GM12878 (cell line): ENCODE results near the gene SPAG16. TPM values are rescaled to one million over a fixed set of nuclear protein-coding genes. Genes with fewer than 3 reads are reported as not detected.

Experiments
- ATAC-seq: fragments of 200-7000 bp; cut with Tn5 transposase; 3 replicates; pipeline ENCODE4 v1.9.1; 2020; ENCODE audit warnings: mild to moderate bottlenecking, moderate library complexity
- BruUV-seq: library from RNA; stranded (reverse); fragments of 400-500 nt; replicated peaks from 2 replicates; lab custom pipeline; 2021; lab: Mats Ljungman, UMichigan
- CTCF ChIA-PET: fragments of 300-600 bp; sonication (Branson Sonifier 250); formaldehyde crosslinking; extraction: SDS; loops from one replicate; lab custom pipeline; 2021; ENCODE audit warnings: inconsistent platforms; lab: Yijun Ruan, JAX
- POLR2A ChIA-PET: fragments of 350-600 bp; formaldehyde crosslinking; extraction: SDS; loops from one replicate; lab custom pipeline; 2021; ENCODE audit warnings: inconsistent platforms; lab: Charles Lee
- RAD21 ChIA-PET: fragments of 300-600 bp; sonication (Branson Sonifier 250); formaldehyde crosslinking; loops from one replicate; lab custom pipeline; 2023; ENCODE audit warnings: antibody characterized with exemption; ENCODE audit not compliant: unreplicated experiment; lab: Charles Lee
- SMC1A ChIA-PET: fragments of 300-600 bp; sonication (Branson Sonifier 250); formaldehyde crosslinking; loops from one replicate; lab custom pipeline; 2023; ENCODE audit not compliant: unreplicated experiment, uncharacterized antibody; lab: Charles Lee
- DNase-seq: peaks from one replicate; pipeline ENCODE4 v3.0.0-alpha.2; 2011; ENCODE audit warnings: low read depth, low spot score
- FAIRE-seq: peaks from 3 replicates; lab custom pipeline; 2011; peaks lifted over from hg19 to GRCh38; lab: Jason Lieb, UNC
- H2AFZ ChIP-seq: 2 replicates; pipeline ENCODE4 v1.6.0; 2011; ENCODE audit warnings: low read depth, low read length, control low read depth; ENCODE audit not compliant: control insufficient read depth
- H3K27ac ChIP-seq: 2 replicates; pipeline ENCODE4 v1.5.1; 2011; ENCODE audit warnings: control low read depth; ENCODE audit not compliant: control insufficient read depth, insufficient read depth
- H3K27me3 ChIP-seq, 2 experiments: replicated peaks in 1 of 2; 2 replicates each; pipeline versions ENCODE4 v1.6.0 to v1.6.1; 2011; ENCODE audit warnings: low read length in 1 of 2; ENCODE audit not compliant: control insufficient read depth in 2 of 2, insufficient read depth in 2 of 2
- H3K36me3 ChIP-seq, 2 experiments: 2 replicates each; pipeline ENCODE4 v1.5.1; 2011; ENCODE audit warnings: low read length in 1 of 2; ENCODE audit not compliant: control insufficient read depth in 2 of 2, insufficient read depth in 2 of 2
- H3K4me1 ChIP-seq: 2 replicates; pipeline ENCODE4 v1.6.1; 2011; ENCODE audit warnings: mild to moderate bottlenecking, low read length, moderate library complexity, mixed read lengths; ENCODE audit not compliant: control insufficient read depth, insufficient read depth
- H3K4me2 ChIP-seq: 2 replicates; pipeline ENCODE4 v1.6.0; 2011; ENCODE audit warnings: control low read depth; ENCODE audit not compliant: control insufficient read depth, insufficient read depth
- H3K4me3 ChIP-seq: fragments of 200-600 bp; sonication (generic); 2 replicates; pipeline ENCODE4 v1.5.1; 2016
- H3K79me2 ChIP-seq: 2 replicates; pipeline ENCODE4 v1.6.0; 2011; ENCODE audit warnings: low read length; ENCODE audit not compliant: control insufficient read depth, insufficient read depth
- H3K9ac ChIP-seq: 2 replicates; pipeline ENCODE4 v1.8.0; 2011; ENCODE audit warnings: low read length, control low read depth, mixed read lengths; ENCODE audit not compliant: control insufficient read depth, insufficient read depth
- H3K9me3 ChIP-seq: replicated peaks from 3 replicates; pipeline ENCODE4 v1.5.1; 2011; ENCODE audit warnings: mild to moderate bottlenecking, low read length; ENCODE audit not compliant: control insufficient read depth, insufficient read depth
- H4K20me1 ChIP-seq: 2 replicates; pipeline ENCODE4 v1.6.0; 2011; ENCODE audit not compliant: control insufficient read depth, insufficient read depth
- EED ChIP-seq: sonication (generic); IDR thresholded peaks from 2 replicates; pipeline ENCODE4 v1.6.1; 2016; ENCODE audit warnings: antibody characterized with exemption, low read depth
- ESRRA ChIP-seq: IDR thresholded peaks from 2 replicates; pipeline ENCODE4 v1.6.1; 2012; ENCODE audit warnings: mild to moderate bottlenecking, low read length, improper control_type of control experiment
- FOS ChIP-seq: IDR thresholded peaks from 3 replicates; pipeline ENCODE4 v1.6.1; 2011; ENCODE audit warnings: borderline replicate concordance; ENCODE audit not compliant: insufficient read length; ENCODE audit errors: extremely low read depth
- HDGF ChIP-seq: fragments of 450-650 bp; IDR thresholded peaks from 2 replicates; pipeline ENCODE4 v1.6.1; 2016; ENCODE audit warnings: antibody characterized with exemption
- IKZF2 ChIP-seq, 2 experiments: fragments of 450-650 bp; IDR thresholded peaks; 2 replicates each; pipeline ENCODE4 v1.6.1; 2017; ENCODE audit warnings: mild to moderate bottlenecking in 2 of 2, moderate library complexity in 2 of 2
- MTA2 ChIP-seq: fragments of 450-650 bp; IDR thresholded peaks from 2 replicates; pipeline ENCODE4 v1.6.1; 2016; ENCODE audit warnings: low read depth, mild to moderate bottlenecking, moderate library complexity
- NR2C1 ChIP-seq: fragments of 450-650 bp; IDR thresholded peaks from 2 replicates; pipeline ENCODE4 v1.6.1; 2017; ENCODE audit warnings: antibody characterized with exemption, mild to moderate bottlenecking, moderate library complexity
- POLR2A ChIP-seq: IDR thresholded peaks from 2 replicates; pipeline ENCODE4 v1.6.1; 2011; ENCODE audit warnings: low read depth, mild to moderate bottlenecking, low read length
- POU2F2 ChIP-seq: IDR thresholded peaks from 3 replicates; pipeline ENCODE4 v1.6.1; 2011; ENCODE audit warnings: low read depth, mild to moderate bottlenecking, low read length, borderline replicate concordance
- TCF7 ChIP-seq: IDR thresholded peaks from 2 replicates; pipeline ENCODE4 v1.6.1; 2014; ENCODE audit warnings: antibody characterized with exemption, borderline replicate concordance
- WGBS: methylation state at CpG from one replicate; pipeline ENCODE4 v1.1.6; 2016; ENCODE audit warnings: low lambda C conversion rate; ENCODE audit not compliant: insufficient replicate concordance, insufficient coverage; ENCODE audit errors: missing lambda C conversion rate; 5-methylcytosine and 5-hydroxymethylcytosine counted together
- in situ Hi-C: fragments of 300-500 bp; cut with MboI; formaldehyde crosslinking; loops from 9 replicates; pipeline ENCODE4 v1.14.3; 2018; ENCODE audit warnings: mixed read lengths
- intact Hi-C: fragments of 100-400 bp; cut with micrococcal nuclease; formaldehyde crosslinking; loops from one replicate; pipeline ENCODE4 v1.14.2; 2022; ENCODE audit not compliant: unreplicated experiment
- polyA plus RNA-seq, 11 experiments: library from polyadenylated mRNA; depleted of rRNA in 4 of 11; unstranded in 6 of 11; stranded (reverse) in 5 of 11; fragments of >200 nt; fragmentation: Nextera tagmentation in 4 of 11; fragmentation: Illumina TruSeq in 1 of 11; extraction: Ambion mirVana in 4 of 11; extraction: Trizol in 1 of 11; gene quantifications; 1 replicate in 1 of 11; 2 replicates in 10 of 11; pipeline versions ENCODE4 v1.2.1 to v1.2.3, GENCODE V29; 2011 to 2016; ENCODE audit warnings: inconsistent platforms in 2 of 11, missing spikeins in 2 of 11, low read depth in 1 of 11
- total RNA-seq, 4 experiments: library from RNA; depleted of rRNA in 3 of 4; stranded (reverse); fragments of >200 nt in 3 of 4; fragmentation: Illumina TruSeq in 1 of 4; extraction: Trizol in 1 of 4; gene quantifications; 2 replicates each; pipeline versions ENCODE4 v1.2.1 to v1.2.3, GENCODE V29; 2013 to 2021

Gene SPAG16
- total and polyA plus RNA-seq, 10 of the 15 experiments (the other 5 are each of a cell fraction or from before 2014, with no cell fraction given) = 6.0 to 25.0 (median 15.2) TPM

DNA sequence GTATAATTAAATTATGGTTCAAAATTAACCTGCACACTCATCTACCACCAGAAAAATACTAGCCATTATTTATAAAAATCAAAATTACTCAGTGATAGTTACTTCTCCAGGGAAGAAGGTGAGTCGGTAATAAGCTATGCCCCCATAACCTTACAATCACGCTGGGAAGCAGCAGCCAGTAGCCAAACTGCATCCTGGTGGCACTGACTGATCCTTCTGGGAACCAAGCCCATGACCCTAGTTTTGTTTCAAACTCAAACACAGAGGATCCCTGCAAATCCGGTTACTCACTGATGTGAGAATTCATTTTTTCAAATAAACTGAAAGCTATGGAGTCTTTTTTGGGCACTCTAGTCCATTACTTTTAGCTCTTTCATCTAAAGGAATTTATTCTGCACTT, 1038.4 kb downstream of the SPAG16 start:
- no peaks in the 10 kb centered on the region for H3K27me3 ChIP-seq
- H4K20me1 ChIP-seq = no peaks in the 10 kb centered on the region
- SMC1A ChIA-PET = no interaction called here
- ATAC-seq = no peak
- no peaks in the 10 kb centered on the region for H3K9me3 ChIP-seq
- in situ Hi-C loops = loop anchor here (25.0 kb wide), 1 partner anchor 1615 kb away; no protein-coding TSS in a partner anchor
- POLR2A ChIA-PET = no interaction called here
- FAIRE-seq = no peak
- TF ChIP-seq POLR2A = no peak
- TF ChIP-seq NR2C1 = no peak
- no peak for TF ChIP-seq TCF7
- no peak for TF ChIP-seq MTA2
- TF ChIP-seq HDGF = no peak
- TF ChIP-seq ESRRA = no peak
- TF ChIP-seq POU2F2 = no peak
- no peak for TF ChIP-seq EED
- TF ChIP-seq IKZF2 (IDR thresholded peaks at IDR 0.05) = no peak
- TF ChIP-seq FOS = no peak
- TF ChIP-seq, all 136 proteins: peak for 0
- ChIA-PET RAD21 (interaction anchor here (0.7 kb wide), 1 partner anchor 488 kb away, joined by 3 read pairs; no protein-coding TSS in a partner anchor), CTCF (interaction anchor here (0.8 kb wide), 1 partner anchor 25 kb away, joined by 3 read pairs; no protein-coding TSS in a partner anchor)
- H3K27ac ChIP-seq = no peak overlapping the region
- H3K4me3 ChIP-seq = no peak overlapping the region
- BruUV-seq = no TSS peak
- H3K4me2 ChIP-seq = no peak overlapping the region
- H3K9ac ChIP-seq = no peak overlapping the region
- H2AFZ ChIP-seq = no peak overlapping the region
- no peaks in the 10 kb centered on the region for H3K36me3 ChIP-seq
- H3K79me2 ChIP-seq = no peaks in the 10 kb centered on the region
- DNase-seq = no peak
- H3K4me1 ChIP-seq = no peaks in the 10 kb centered on the region
- WGBS = 21% methylated on average over 3 of the region's 3 CpGs
- intact Hi-C loops = no loop called here
